ENCODE measurements around the gene LEMD2. TPM values are rescaled to one million over a fixed set of nuclear protein-coding genes. Genes with fewer than 3 reads are reported as not detected.

Gene LEMD2
- total RNA-seq, 2 donors from 2014 or later, result 57.4 to 77.2 TPM

GRCh38 chr6:33756211-33756954, 32.5 kb downstream of the LEMD2 start:
- H3K36me3 ChIP-seq, result no peaks in the 10 kb centered on the region
- H3K27me3 ChIP-seq (replicated peaks; ENCODE audit: insufficient read depth), result no peaks in the 10 kb centered on the region
- ATAC-seq (ENCODE audit: insufficient number of reproducible peaks, low FRiP score, low read depth) (no peak), DNase-seq (ENCODE audit: low spot score) (no peak)
- no peaks in the 10 kb centered on the region for H3K4me1 ChIP-seq (ENCODE audit: control insufficient read depth in 1 of 2, low read depth in 2 of 2)
- no peak for TF ChIP-seq CTCF (IDR thresholded peaks at IDR 0.05)
- no peaks in the 10 kb centered on the region for H3K9me3 ChIP-seq
- no peak overlapping the region for H3K27ac ChIP-seq
- no peak overlapping the region for H3K4me3 ChIP-seq

- no peak overlapping the region for H3K27ac ChIP-seq
- no peak for ATAC-seq (ENCODE audit: insufficient number of reproducible peaks, low FRiP score, low read depth)
- H3K27me3 ChIP-seq (replicated peaks; ENCODE audit: insufficient read depth), result no peaks in the 10 kb centered on the region
- no peak for DNase-seq (ENCODE audit: low spot score)
- TF ChIP-seq CTCF (IDR thresholded peaks at IDR 0.05), result no peak
- H3K9me3 ChIP-seq, result no peaks in the 10 kb centered on the region
- H3K36me3 ChIP-seq, result no peaks in the 10 kb centered on the region
- no peaks in the 10 kb centered on the region for H3K4me1 ChIP-seq (ENCODE audit: control insufficient read depth in 1 of 2, low read depth in 2 of 2)
- no peak overlapping the region for H3K4me3 ChIP-seq
Observed at GRCh38 chr6:33755070-33755869, 33.7 kb downstream of the LEMD2 start.

GRCh38 chr6:33754222-33754621, 34.7 kb downstream of the LEMD2 start:
- Histone ChIP-seq H3K27ac (no peak overlapping the region), H3K27me3 (replicated peaks; ENCODE audit: insufficient read depth) (no peaks in the 10 kb centered on the region), H3K4me1 (ENCODE audit: control insufficient read depth in 1 of 2, low read depth in 2 of 2) (no peaks in the 10 kb centered on the region), H3K36me3 (no peaks in the 10 kb centered on the region), H3K9me3 (no peaks in the 10 kb centered on the region), H3K4me3 (no peak overlapping the region)
- no peak for ATAC-seq (ENCODE audit: insufficient number of reproducible peaks, low FRiP score, low read depth)
- TF ChIP-seq CTCF (IDR thresholded peaks at IDR 0.05), result no peak
- no peak for DNase-seq (ENCODE audit: low spot score)

DNA sequence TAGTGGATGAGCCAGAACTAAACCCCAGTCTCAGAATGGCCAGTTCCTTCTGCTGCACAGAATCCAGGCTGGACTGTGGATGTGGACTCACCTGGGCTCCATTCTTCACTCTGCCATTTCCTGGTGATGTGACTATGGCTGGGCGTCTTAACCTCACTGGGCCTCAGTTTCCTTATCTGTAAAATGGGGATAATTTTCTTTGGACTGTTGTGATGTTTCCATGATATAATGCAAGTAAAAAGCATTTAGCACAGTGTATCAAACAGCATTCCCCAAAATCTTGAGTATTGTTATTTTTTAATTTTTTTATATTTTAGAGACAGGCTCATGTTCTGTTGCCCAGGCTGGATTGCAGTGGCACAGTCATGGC, 36.3 kb downstream of the LEMD2 start:
- Histone ChIP-seq H3K9me3 (no peaks in the 10 kb centered on the region), H3K4me3 (no peak overlapping the region), H3K27me3 (replicated peaks; ENCODE audit: insufficient read depth) (no peaks in the 10 kb centered on the region), H3K27ac (no peak overlapping the region), H3K36me3 (no peaks in the 10 kb centered on the region), H3K4me1 (ENCODE audit: control insufficient read depth in 1 of 2, low read depth in 2 of 2) (no peaks in the 10 kb centered on the region)
- TF ChIP-seq CTCF (IDR thresholded peaks at IDR 0.05), result no peak
- ATAC-seq (ENCODE audit: insufficient number of reproducible peaks, low FRiP score, low read depth) (no peak), DNase-seq (ENCODE audit: low spot score) (no peak)

GRCh38 chr6:33751771-33752645, 36.9 kb downstream of the LEMD2 start:
- H3K4me3 ChIP-seq, result no peak overlapping the region
- H3K9me3 ChIP-seq, result no peaks in the 10 kb centered on the region
- ATAC-seq (ENCODE audit: insufficient number of reproducible peaks, low FRiP score, low read depth) (no peak), DNase-seq (ENCODE audit: low spot score) (no peak)
- no peak overlapping the region for H3K27ac ChIP-seq
- H3K27me3 ChIP-seq (replicated peaks; ENCODE audit: insufficient read depth), result no peaks in the 10 kb centered on the region
- TF ChIP-seq CTCF (IDR thresholded peaks at IDR 0.05), result no peak
- H3K36me3 ChIP-seq, result no peaks in the 10 kb centered on the region
- no peaks in the 10 kb centered on the region for H3K4me1 ChIP-seq (ENCODE audit: control insufficient read depth in 1 of 2, low read depth in 2 of 2)
